Measurements from ENCODE around the gene PLAAT1.

Gene PLAAT1

DNA sequence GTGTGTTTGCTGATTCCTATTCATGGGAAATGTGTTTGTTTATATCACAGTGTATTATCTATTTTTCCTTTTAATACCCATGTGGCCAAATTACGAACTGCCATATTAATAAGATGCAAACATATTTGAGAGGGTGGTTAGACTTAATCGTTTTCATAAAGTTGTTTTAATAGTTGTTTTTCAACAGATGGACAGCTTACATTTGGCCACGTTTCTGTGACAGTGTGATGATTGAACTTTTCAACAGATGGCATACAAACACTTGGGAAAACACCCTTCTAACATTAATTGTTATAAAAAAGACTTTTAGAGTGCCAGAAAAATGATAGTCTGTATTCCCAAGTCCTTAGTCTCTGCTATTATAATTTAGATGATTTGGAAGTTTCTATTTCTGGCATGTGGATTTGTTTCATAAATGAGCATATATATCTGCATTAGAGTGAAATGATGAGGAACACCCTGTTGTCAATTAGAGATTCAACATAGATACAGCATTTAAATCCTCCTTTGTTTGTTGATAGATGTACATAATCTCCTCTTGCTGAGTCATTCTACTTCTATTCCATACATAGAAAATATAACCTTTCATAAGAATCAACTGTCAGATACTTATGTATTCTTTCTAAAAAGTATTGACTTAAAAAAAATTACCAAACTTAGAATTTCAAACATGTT, 13.1 kb downstream of the PLAAT1 start:
- no peak for DNase-seq (ENCODE audit: low read depth)

DNA sequence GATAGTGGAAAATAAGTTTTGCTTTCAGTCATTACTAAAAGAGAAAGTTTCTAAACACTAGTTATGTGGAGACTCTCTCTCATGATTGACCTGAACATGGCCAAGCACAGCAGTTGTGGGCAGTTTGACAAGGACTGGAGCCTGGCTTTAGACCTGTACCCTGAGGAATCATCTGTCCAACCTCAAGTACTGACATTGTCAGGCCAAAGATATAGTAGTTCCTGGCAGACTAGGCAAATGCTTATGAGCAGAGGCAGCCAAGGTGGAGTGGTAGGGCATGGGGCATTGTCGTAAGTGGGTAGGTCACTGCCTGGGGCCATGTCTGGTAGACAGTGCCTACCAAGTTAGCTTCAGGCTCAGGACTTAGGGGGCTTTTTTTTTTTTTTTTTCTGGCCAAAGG, 20.9 kb downstream of the PLAAT1 start:
- DNase-seq (ENCODE audit: low read depth), result no peak

DNA sequence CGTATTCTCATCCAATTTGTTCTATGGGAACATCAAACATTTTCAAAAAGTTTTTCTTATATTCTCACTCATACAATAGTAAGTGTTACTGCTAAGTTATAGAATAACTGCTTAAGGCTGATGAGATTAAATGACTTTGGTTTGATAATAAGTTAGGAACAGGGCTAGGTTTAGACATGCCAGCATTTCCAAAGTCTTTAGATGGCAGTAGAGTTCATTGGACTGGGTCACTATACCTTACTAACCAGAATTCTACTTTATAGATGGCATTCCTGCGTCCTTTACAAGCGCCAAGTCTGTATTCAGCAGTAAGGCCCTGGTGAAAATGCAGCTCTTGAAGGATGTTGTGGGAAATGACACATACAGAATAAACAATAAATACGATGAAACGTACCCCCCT, 21.7 kb downstream of the PLAAT1 start:
- no peak for DNase-seq (ENCODE audit: low read depth)

DNA sequence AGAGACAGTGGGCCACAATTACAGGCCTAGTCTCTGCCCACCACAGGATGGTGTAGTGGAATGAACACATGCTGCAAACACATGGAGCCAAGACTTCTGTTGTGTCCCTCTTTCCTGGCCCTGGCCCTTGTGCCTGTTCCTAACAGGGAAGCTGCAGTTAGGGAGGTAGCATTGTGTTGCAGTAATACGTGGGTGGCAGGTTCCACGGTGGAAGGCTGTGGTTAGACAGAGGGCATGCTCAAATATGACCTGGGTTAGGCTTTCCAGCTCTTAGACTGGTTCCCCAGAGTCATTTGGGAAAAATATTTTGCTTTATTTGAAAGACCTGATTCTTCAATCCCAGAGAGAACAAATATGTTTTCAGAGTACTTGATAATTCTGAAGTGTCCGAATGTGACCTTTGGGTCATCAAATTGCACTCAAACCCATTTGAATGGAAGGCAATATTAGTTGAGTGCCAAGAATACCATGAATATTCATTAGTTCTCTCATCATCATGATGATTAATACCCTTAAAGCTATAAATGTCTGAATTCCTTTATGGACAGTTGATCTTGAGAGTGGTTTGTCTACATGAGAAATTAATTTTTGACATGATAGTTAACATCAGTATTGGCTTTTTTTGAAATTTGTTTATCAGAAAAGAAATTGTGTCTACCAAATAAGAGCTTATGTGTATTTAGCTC, 28.5 kb downstream of the PLAAT1 start:
- no peak for DNase-seq (ENCODE audit: low read depth)

DNA sequence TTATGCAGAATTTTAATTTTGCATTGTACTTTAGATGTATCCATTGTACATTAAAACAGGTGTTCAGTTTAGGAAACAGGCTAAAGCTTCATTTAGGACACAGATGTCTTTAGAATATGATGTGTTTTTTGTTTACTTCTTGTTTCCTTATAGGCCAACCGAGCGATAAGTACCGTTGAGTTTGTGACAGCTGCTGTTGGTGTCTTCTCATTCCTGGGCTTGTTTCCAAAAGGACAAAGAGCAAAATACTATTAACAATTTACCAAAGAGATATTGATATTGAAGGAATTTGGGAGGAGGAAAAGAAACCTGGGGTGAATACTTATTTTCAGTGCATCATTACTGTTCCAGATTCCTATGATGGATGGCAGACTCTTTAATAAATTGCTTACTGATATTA, 29.4 kb downstream of the PLAAT1 start:
- DNase-seq (ENCODE audit: low read depth), result no peak

DNA sequence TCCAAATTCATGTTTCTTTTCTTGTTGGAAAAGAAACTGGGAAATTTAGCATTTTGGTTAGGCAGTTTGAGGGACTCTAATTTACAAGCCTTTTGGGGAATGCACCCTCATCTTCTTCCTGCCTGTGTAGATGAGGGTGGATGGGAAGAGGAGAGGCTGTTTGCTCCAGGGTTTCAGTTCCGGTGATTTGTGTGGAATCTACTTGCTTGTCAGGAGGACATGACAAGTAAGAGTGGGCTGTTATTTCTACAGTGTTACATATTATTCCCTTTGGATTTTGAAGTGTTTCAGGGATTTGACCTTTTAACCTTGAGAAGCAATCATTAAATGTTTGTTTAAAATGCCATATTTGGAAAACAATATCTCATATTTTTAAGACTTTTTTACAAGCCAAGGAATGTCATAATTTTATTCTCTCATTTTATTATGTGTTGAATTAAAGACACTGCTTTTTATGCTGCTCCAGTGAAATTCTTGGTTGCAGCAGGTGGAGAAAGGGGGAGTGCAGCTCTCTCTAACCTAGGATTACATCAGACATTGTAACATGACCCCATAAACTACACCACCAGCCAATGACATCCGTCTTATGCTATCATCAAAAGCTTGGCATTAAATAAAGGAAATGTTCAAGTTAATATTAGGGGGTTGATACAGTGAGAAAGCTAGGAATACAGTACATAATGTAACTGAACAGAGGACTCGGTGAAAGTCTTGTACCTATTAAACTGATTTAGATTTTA, 30.2 kb downstream of the PLAAT1 start:
- no peak for DNase-seq (ENCODE audit: low read depth)

DNA sequence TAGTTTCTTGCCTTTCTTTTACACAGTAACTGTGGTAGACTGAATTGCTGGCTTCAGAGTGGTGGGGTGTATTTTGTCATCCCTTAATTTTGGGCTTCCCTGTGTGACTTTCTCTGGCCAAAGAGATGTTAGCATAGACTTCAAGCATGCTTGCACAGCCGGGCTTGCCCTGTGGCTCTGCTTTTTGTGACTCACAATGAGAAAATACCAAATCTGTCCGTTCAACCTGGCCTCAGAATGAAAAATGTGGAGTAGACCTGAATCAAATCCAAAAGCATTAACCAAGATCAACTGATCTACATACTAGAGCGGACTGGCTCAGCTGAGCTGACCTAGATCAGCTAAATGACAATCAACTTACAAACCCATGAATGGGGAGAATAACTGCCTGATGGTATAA, 51.4 kb downstream of the PLAAT1 start:
- no peak for DNase-seq (ENCODE audit: low read depth)

DNA sequence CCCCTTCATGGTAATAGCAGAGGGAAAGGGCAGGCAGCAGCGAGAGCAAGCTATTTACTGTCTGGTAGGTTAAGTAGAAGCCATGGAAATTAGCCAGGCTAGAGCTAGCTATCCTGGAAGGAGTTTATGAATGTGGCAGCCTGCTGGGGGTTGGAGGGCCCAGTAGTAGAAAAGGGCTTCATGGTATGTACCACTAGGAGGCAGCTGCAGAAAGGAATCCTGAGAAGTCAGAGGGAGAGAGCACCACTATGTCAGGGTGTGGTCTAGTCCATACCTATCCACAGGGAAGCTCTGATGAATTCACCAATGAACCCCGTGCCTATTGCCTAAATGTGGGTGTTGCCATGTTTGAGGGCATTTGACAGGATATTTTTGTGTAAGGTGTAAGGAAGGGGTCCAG, 55.0 kb downstream of the PLAAT1 start:
- DNase-seq (ENCODE audit: low read depth), result no peak

DNA sequence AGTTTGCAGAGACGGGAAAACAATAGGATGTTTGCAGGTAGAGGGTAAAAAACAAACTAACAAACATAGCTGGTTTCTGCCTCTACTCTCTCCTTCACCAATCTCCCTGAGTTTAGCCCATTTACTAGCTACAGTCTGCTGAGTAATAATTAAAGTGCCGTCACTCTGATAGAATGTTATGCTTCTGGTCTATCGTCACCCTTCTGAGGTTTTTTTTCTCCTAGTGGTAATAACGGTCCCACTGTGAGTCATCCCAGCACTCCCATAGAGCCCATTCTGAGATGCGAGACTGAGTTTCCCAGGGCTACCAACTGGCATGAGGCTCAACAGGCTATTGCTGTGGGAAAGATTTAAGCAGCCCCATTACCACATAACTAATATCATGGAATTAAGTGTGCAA, 56.4 kb downstream of the PLAAT1 start:
- DNase-seq (ENCODE audit: low read depth), result no peak

DNA sequence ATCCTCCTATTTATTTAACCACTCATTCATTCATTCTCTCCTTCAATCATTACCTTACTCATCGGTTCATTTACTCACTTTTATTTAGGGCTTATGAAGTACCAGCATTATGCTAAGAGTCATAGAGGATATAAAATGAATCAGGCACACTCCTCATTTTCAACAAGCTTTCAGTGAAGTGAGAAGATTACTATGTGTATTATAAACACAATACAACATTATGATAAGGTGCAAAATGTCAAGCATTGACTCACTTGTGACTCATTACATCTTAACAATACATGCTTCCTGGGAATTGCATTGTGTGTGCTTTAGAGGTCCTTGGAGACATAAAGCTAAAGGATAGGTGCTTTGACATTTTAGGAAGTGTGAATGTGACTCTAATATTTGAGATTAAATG, 60.4 kb downstream of the PLAAT1 start:
- no peak for DNase-seq (ENCODE audit: low read depth)

DNA sequence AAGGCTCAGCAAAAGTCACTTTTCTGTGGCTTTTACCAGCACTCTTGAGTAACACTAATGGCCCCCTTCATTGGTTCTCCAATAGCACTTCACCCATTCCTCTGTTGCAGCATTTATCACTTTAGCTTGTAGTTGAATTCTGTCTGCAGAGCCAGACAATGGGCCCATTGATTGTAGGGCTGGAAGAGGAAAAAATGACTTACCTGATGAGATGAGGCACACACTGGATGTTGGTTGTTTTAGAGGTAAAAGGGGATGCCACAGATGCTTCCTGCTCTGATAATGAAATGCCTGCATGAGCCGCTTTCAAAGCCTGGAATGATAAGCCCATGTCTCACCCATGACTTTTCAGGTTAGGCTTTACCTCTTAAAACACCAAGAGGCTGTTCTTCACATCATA, 64.3 kb downstream of the PLAAT1 start:
- DNase-seq (ENCODE audit: low read depth), result no peak

DNA sequence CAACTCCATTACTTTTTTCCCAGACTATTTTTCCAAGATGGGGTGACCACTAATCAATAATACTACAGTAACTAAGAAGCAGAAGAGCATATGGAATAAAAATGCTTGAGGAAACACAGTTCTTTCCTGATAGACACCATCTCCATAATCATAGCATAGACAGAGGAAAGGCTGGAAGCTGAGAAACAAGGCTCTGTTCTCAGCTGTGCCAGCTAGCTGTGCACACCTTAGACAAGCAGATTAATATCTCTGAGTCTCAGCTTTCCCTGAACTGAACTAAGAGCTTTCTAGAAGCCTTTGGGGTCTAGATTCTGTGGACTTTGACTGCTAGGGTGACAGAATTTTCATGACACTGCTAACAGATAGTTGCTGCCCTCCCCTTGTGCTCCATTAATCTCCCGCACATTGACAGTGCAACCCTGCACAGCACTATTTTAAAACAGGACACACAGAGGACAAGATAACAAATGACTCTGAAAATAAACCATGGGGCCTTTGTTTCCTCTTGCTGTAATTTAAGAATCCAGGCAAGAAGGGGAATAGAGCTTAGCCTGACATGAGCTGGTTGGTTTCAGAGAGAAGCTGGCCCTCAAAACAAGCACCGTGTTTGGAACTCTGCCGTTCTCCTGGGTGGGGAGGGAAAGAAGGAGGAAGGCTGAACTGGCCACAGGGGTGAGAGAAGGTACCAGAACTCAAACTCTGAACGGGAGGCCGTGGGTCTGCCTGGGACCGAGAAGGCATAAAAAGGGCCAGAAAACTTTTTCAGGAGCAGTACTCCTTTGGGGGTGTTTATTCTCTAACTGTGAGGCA, 70.1 kb downstream of the PLAAT1 start:
- DNase-seq (ENCODE audit: low read depth), result no peak

DNA sequence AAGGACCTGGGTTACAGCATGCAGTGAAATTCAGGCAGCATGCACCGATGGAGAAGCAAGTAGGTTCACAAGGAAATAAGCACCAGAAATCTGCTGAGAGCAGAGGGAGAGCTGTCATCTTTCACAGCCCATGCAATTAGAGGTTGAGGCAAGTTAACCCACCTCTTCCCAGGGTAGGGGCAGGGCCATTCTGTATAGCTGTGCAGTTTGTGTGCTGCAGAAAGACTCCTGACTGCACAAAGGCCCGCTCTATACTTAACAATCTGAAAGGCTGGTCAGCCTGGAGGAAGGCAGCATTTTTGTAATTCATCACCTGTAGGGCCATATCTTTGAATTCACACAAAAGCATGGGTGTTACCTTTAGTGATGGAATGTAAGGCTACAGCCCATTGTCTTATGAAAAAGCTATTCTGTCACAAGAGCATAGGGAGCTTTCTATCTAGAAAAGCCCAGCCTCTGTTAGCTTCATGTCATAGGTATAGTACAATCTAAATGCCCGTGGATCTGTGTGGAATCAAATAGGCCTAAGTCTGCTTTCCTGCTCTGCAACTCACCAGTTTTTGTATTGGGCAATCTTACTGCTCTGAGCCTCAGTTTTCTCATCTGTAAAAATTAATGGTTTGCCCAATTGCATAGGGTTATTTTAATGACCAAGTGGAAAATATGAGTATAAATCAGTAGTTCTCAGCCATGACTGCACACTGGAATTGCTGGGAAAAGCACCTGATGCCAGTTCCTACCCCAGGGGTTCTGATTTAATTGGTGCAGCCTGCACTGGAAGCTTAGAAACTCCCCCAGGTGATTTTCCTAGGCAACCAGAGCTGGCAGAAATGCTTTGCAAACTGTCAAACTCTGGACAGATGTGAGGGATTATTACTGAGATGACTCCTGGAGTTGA, 72.3 kb downstream of the PLAAT1 start:
- no peak for DNase-seq (ENCODE audit: low read depth)

DNA sequence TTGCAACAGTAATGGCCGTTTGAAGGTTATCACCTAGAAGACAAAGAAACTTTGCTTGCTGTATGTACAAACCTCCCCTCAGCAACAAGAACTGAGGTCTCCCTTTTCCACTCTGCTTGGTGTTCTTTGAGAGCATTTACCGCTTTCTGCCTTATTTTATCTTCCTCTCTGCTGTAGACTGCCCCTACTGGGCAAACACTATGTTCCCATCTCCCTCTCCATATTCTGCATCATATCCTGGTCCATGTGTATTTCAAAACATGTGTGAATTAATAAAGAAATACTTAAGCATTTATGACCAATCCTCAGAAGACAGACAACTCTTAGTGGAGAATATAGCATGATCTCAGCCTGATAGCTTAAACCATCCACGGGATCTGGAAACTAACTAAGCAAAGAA, 73.1 kb downstream of the PLAAT1 start:
- no peak for DNase-seq (ENCODE audit: low read depth)

DNA sequence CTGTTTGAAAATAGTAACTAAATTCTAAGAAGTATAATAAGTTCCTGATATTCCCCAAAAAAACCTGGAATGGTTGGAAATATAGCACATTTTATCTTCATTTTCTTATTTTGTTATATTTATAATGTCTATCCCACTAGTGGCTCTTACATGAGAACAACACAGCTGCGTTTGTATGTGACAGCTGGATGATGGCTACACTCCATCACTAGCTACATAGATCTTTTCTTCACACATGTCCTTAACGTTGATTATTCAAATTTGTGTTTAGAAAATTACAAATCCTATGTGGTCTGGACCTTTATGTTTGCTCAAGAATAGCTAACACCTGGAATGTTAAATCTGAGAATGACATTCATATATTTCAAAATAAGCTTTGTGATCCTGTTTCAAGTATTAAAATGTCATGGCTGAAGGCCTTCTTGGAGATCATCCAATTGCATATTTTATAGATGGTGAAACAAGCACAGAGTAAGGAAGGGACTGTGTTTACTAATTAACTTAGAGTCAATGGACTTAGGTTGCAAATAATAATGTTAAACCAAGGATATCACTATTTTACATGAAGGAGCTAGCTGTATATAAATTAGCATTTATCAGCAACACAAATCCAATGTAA, 76.8 kb downstream of the PLAAT1 start:
- no peak for DNase-seq (ENCODE audit: low read depth)

All from activated T-cell treated with anti-CD3 and anti-CD28 coated beads for 24 hours (primary cell).